ENCODE results near the gene ATP1A1. TPM values are rescaled to one million over a fixed set of nuclear protein-coding genes. Genes with fewer than 3 reads are reported as not detected.

Gene ATP1A1
- total RNA-seq, 1 experiment from 2014 or later: 286 TPM

DNA sequence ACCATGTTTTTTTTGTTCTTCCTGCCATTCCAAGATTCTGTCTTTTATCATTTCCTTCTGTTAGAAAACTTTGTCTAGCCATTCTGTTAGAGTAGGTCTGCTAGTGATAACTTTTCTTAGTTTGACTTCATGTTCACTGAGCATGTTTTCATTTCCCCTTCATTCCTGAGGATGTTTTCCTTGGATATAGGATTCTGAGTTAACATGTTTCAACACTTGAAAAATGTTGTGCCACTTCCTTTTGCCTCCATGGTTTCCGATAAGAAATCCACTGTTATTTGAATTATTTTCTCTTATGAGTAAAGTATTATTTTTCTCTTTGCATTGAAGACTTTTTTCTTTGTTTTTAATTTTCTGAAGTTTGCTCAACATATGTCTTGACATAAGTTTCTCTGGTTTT, 66.7 kb downstream of the ATP1A1 start (continued):
- TF ChIP-seq, protein P1, sequence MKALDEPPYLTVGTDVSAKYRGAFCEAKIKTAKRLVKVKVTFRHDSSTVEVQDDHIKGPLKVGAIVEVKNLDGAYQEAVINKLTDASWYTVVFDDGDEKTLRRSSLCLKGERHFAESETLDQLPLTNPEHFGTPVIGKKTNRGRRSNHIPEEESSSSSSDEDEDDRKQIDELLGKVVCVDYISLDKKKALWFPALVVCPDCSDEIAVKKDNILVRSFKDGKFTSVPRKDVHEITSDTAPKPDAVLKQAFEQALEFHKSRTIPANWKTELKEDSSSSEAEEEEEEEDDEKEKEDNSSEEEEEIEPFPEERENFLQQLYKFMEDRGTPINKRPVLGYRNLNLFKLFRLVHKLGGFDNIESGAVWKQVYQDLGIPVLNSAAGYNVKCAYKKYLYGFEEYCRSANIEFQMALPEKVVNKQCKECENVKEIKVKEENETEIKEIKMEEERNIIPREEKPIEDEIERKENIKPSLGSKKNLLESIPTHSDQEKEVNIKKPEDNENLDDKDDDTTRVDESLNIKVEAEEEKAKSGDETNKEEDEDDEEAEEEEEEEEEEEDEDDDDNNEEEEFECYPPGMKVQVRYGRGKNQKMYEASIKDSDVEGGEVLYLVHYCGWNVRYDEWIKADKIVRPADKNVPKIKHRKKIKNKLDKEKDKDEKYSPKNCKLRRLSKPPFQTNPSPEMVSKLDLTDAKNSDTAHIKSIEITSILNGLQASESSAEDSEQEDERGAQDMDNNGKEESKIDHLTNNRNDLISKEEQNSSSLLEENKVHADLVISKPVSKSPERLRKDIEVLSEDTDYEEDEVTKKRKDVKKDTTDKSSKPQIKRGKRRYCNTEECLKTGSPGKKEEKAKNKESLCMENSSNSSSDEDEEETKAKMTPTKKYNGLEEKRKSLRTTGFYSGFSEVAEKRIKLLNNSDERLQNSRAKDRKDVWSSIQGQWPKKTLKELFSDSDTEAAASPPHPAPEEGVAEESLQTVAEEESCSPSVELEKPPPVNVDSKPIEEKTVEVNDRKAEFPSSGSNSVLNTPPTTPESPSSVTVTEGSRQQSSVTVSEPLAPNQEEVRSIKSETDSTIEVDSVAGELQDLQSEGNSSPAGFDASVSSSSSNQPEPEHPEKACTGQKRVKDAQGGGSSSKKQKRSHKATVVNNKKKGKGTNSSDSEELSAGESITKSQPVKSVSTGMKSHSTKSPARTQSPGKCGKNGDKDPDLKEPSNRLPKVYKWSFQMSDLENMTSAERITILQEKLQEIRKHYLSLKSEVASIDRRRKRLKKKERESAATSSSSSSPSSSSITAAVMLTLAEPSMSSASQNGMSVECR (CRISPR knock-in tag; IDR thresholded peaks at IDR 0.05; ENCODE audit: borderline replicate concordance): no peak
- TF ChIP-seq, protein P2, sequence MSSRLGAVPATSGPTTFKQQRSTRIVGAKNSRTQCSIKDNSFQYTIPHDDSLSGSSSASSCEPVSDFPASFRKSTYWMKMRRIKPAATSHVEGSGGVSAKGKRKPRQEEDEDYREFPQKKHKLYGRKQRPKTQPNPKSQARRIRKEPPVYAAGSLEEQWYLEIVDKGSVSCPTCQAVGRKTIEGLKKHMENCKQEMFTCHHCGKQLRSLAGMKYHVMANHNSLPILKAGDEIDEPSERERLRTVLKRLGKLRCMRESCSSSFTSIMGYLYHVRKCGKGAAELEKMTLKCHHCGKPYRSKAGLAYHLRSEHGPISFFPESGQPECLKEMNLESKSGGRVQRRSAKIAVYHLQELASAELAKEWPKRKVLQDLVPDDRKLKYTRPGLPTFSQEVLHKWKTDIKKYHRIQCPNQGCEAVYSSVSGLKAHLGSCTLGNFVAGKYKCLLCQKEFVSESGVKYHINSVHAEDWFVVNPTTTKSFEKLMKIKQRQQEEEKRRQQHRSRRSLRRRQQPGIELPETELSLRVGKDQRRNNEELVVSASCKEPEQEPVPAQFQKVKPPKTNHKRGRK (CRISPR knock-in tag; IDR thresholded peaks at IDR 0.05; ENCODE audit: borderline replicate concordance): no peak
- TF ChIP-seq JUN (CRISPR knock-in tag; IDR thresholded peaks at IDR 0.05) (no peak), NFE2L1 (CRISPR knock-in tag; IDR thresholded peaks at IDR 0.05) (no peak), MXD4 (CRISPR knock-in tag; IDR thresholded peaks at IDR 0.05; ENCODE audit: borderline replicate concordance) (no peak), IRF2 (CRISPR knock-in tag; IDR thresholded peaks at IDR 0.05; ENCODE audit: borderline replicate concordance, low read depth) (no peak), CREM (CRISPR knock-in tag; IDR thresholded peaks at IDR 0.05) (no peak), CBFB (CRISPR knock-in tag; IDR thresholded peaks at IDR 0.05; ENCODE audit: low read depth) (no peak), TEAD1 (CRISPR knock-in tag; IDR thresholded peaks at IDR 0.05) (no peak), GTF2I (CRISPR knock-in tag; conservative IDR thresholded peaks at IDR 0.05) (no peak)
- TF ChIP-seq, protein P3, sequence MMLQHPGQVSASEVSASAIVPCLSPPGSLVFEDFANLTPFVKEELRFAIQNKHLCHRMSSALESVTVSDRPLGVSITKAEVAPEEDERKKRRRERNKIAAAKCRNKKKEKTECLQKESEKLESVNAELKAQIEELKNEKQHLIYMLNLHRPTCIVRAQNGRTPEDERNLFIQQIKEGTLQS (CRISPR knock-in tag; conservative IDR thresholded peaks at IDR 0.05): no peak
- TF ChIP-seq, protein P4, sequence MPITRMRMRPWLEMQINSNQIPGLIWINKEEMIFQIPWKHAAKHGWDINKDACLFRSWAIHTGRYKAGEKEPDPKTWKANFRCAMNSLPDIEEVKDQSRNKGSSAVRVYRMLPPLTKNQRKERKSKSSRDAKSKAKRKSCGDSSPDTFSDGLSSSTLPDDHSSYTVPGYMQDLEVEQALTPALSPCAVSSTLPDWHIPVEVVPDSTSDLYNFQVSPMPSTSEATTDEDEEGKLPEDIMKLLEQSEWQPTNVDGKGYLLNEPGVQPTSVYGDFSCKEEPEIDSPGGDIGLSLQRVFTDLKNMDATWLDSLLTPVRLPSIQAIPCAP (CRISPR knock-in tag; IDR thresholded peaks at IDR 0.05): no peak
- TF ChIP-seq, protein P5, sequence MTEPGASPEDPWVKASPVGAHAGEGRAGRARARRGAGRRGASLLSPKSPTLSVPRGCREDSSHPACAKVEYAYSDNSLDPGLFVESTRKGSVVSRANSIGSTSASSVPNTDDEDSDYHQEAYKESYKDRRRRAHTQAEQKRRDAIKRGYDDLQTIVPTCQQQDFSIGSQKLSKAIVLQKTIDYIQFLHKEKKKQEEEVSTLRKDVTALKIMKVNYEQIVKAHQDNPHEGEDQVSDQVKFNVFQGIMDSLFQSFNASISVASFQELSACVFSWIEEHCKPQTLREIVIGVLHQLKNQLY (CRISPR knock-in tag; IDR thresholded peaks at IDR 0.05): no peak

DNA sequence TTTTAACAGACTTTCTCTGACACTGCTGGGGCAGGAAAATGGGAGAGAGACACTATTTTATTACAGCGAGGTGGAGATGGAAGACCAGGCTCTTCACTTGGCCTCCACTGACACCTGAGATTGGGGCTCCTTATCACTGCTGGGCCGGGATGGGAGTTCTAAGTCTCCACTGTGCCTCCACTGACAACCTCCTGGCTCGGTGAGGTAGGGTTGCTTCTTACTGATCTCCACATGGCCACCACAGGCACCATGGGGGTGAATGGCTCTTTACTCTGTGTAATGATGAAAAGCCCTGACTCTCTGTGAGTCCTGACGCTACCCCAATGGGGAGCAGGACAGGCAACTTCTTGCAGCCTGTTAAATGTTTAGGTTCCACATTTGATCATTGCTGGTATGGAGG, 67.7 kb downstream of the ATP1A1 start:
- no peaks in the 10 kb centered on the region for H3K9me3 Mint-ChIP-seq
- no peak for DNase-seq (ENCODE audit: low spot score)
- no peak overlapping the region for H3K4me3 Mint-ChIP-seq
- H3K36me3 Mint-ChIP-seq: no peaks in the 10 kb centered on the region
- no peaks in the 10 kb centered on the region for H3K4me1 Mint-ChIP-seq
- ChIA-PET CTCF (no interaction called here), POLR2A (no interaction called here)
- no peak for ATAC-seq
- H3K27me3 Mint-ChIP-seq (ENCODE audit: low read depth): no peaks in the 10 kb centered on the region
- H3K27ac Mint-ChIP-seq: no peak overlapping the region
- TF ChIP-seq SMAD4 (CRISPR knock-in tag; IDR thresholded peaks at IDR 0.05) (no peak), ZNF423 (CRISPR knock-in tag; IDR thresholded peaks at IDR 0.05) (no peak)
- TF ChIP-seq, protein P6, sequence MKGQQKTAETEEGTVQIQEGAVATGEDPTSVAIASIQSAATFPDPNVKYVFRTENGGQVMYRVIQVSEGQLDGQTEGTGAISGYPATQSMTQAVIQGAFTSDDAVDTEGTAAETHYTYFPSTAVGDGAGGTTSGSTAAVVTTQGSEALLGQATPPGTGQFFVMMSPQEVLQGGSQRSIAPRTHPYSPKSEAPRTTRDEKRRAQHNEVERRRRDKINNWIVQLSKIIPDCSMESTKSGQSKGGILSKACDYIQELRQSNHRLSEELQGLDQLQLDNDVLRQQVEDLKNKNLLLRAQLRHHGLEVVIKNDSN (CRISPR knock-in tag; IDR thresholded peaks at IDR 0.05): no peak
- TF ChIP-seq, protein P7, sequence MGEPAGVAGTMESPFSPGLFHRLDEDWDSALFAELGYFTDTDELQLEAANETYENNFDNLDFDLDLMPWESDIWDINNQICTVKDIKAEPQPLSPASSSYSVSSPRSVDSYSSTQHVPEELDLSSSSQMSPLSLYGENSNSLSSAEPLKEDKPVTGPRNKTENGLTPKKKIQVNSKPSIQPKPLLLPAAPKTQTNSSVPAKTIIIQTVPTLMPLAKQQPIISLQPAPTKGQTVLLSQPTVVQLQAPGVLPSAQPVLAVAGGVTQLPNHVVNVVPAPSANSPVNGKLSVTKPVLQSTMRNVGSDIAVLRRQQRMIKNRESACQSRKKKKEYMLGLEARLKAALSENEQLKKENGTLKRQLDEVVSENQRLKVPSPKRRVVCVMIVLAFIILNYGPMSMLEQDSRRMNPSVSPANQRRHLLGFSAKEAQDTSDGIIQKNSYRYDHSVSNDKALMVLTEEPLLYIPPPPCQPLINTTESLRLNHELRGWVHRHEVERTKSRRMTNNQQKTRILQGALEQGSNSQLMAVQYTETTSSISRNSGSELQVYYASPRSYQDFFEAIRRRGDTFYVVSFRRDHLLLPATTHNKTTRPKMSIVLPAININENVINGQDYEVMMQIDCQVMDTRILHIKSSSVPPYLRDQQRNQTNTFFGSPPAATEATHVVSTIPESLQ (CRISPR knock-in tag; IDR thresholded peaks at IDR 0.05): no peak
- TF ChIP-seq, protein P8, sequence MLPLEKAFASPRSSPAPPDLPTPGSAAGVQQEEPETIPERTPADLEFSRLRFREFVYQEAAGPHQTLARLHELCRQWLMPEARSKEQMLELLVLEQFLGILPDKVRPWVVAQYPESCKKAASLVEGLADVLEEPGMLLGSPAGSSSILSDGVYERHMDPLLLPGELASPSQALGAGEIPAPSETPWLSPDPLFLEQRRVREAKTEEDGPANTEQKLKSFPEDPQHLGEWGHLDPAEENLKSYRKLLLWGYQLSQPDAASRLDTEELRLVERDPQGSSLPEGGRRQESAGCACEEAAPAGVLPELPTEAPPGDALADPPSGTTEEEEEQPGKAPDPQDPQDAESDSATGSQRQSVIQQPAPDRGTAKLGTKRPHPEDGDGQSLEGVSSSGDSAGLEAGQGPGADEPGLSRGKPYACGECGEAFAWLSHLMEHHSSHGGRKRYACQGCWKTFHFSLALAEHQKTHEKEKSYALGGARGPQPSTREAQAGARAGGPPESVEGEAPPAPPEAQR (CRISPR knock-in tag; IDR thresholded peaks at IDR 0.05): no peak
- TF ChIP-seq, protein P9, sequence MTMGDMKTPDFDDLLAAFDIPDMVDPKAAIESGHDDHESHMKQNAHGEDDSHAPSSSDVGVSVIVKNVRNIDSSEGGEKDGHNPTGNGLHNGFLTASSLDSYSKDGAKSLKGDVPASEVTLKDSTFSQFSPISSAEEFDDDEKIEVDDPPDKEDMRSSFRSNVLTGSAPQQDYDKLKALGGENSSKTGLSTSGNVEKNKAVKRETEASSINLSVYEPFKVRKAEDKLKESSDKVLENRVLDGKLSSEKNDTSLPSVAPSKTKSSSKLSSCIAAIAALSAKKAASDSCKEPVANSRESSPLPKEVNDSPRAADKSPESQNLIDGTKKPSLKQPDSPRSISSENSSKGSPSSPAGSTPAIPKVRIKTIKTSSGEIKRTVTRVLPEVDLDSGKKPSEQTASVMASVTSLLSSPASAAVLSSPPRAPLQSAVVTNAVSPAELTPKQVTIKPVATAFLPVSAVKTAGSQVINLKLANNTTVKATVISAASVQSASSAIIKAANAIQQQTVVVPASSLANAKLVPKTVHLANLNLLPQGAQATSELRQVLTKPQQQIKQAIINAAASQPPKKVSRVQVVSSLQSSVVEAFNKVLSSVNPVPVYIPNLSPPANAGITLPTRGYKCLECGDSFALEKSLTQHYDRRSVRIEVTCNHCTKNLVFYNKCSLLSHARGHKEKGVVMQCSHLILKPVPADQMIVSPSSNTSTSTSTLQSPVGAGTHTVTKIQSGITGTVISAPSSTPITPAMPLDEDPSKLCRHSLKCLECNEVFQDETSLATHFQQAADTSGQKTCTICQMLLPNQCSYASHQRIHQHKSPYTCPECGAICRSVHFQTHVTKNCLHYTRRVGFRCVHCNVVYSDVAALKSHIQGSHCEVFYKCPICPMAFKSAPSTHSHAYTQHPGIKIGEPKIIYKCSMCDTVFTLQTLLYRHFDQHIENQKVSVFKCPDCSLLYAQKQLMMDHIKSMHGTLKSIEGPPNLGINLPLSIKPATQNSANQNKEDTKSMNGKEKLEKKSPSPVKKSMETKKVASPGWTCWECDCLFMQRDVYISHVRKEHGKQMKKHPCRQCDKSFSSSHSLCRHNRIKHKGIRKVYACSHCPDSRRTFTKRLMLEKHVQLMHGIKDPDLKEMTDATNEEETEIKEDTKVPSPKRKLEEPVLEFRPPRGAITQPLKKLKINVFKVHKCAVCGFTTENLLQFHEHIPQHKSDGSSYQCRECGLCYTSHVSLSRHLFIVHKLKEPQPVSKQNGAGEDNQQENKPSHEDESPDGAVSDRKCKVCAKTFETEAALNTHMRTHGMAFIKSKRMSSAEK (CRISPR knock-in tag; IDR thresholded peaks at IDR 0.05; ENCODE audit: borderline replicate concordance): no peak
